Prostate gland (tissue), 2 donors: ENCODE measurements around the gene SCN1A.

Source experiments
- POLR2A ChIP-seq: fragments of 450-650 bp; IDR thresholded peaks from one replicate; pipeline ENCODE4 v1.6.1; 2016; ENCODE audit warnings: antibody characterized with exemption, mild to moderate bottlenecking
- POLR2AphosphoS5 ChIP-seq: sonication (generic); formaldehyde crosslinking; IDR thresholded peaks from one replicate; pipeline ENCODE4 v1.6.1; 2017; ENCODE audit warnings: antibody characterized with exemption
- TF ChIP-seq, protein P1 (sequence below), 4 experiments: fragments of 200-600 bp in 2 of 4; fragments of 450-650 bp in 2 of 4; sonication (generic) in 2 of 4; IDR thresholded peaks; 1 replicate in 3 of 4; 2 replicates in 1 of 4; pipeline ENCODE4 v1.5.1; 2016 to 2019; ENCODE audit warnings: antibody characterized with exemption in 4 of 4, mild to moderate bottlenecking in 2 of 4, moderate library complexity in 2 of 4

DNA sequence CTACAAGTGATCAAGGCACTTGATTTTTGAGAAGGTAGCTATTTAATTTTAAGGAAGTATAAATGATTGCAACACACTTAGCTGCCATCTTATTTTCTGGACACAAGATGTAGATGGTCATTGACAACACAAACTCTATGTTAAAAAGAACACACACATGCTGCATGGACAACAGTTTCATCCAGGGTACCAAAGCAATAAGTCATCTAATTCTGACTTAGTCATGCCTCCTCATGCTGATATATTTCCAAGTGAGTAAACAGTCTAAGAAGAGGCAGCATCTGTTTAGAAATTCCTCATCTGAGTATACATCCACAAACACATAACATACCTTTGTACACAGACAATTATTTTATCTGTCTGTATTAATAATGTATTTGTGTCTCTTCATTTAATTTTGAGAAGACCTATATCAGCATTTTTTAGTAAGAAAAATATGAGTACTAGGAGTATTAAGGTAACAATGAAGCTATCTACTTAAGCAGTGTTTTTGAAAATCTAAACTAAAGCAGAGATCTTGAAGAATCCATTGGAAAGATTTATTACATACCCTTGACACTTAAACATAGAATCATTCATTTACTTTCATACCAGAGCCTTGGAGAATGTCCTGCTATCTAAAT is 84.9 kb downstream of the SCN1A start:
- TF ChIP-seq, protein P1, sequence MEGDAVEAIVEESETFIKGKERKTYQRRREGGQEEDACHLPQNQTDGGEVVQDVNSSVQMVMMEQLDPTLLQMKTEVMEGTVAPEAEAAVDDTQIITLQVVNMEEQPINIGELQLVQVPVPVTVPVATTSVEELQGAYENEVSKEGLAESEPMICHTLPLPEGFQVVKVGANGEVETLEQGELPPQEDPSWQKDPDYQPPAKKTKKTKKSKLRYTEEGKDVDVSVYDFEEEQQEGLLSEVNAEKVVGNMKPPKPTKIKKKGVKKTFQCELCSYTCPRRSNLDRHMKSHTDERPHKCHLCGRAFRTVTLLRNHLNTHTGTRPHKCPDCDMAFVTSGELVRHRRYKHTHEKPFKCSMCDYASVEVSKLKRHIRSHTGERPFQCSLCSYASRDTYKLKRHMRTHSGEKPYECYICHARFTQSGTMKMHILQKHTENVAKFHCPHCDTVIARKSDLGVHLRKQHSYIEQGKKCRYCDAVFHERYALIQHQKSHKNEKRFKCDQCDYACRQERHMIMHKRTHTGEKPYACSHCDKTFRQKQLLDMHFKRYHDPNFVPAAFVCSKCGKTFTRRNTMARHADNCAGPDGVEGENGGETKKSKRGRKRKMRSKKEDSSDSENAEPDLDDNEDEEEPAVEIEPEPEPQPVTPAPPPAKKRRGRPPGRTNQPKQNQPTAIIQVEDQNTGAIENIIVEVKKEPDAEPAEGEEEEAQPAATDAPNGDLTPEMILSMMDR (IDR thresholded peaks at IDR 0.05) = no peak
- TF ChIP-seq POLR2A = no peak
- no peak for TF ChIP-seq POLR2AphosphoS5
